Muscle of arm (tissue), 12 donors: ENCODE measurements around the gene AGTRAP. TPM values are rescaled to one million over a fixed set of nuclear protein-coding genes. Genes with fewer than 3 reads are reported as not detected.

Experiments used
- DNase-seq: peaks from one replicate; pipeline ENCODE4 v3.0.0-alpha.2; 2013
- polyA plus RNA-seq, 12 donors: library from polyadenylated mRNA; unstranded; fragments of 120-200 nt; gene quantifications; one replicate each; pipeline ENCODE4 v1.2.1, GENCODE V29; 2013; ENCODE audit not compliant: insufficient read length in 12 of 12

AGTRAP gene
- polyA plus RNA-seq, 12 donors: 14.0 to 24.3 (median 16.7) TPM; not detected in 1

DNA sequence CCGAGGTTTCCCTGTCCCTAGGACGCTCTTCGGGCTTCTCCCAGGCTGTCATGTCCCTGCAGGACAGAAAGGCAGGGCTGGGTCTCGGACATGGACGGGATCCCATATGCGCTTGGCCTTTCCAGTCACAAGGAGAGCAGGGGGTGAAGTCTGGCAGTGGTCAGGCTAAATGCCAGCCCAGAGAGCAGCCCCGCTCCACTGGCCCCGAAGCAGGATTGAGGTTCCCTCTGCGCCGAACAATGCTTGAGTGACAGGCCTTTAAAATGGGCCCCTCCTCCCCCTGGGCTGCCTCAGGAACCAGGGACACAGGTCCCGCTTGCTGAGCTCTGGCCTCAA lies 31.8 kb upstream of the AGTRAP start:
- no peak for DNase-seq

GRCh38 chr1:11704691-11705475 lies 31.1 kb upstream of the AGTRAP start:
- no peak for DNase-seq

DNA sequence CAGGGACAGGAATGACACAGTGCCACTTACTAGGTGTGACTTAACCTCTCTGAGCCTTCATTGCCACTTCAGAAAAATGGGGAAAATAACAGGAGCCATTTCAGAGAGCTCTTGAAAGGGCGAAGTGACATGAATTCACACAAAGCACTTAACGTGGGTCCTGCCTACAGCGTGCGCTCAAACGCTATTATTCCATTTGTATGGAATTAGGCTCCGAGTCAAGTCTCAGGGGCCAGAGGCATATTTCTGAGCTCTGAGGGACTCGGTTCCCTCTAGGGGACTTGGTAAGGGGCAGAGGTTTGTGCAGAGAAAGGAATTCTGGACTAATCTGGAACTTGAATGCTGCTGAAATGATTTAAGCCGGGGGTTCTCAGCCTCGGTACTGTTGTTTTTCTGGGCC lies 30.3 kb upstream of the AGTRAP start:
- DNase-seq: no peak

GRCh38 chr1:11706292-11706691 lies 29.6 kb upstream of the AGTRAP start:
- no peak for DNase-seq

- no peak for DNase-seq
Observed at GRCh38 chr1:11707621-11708276, 28.2 kb upstream of the AGTRAP start.

DNA sequence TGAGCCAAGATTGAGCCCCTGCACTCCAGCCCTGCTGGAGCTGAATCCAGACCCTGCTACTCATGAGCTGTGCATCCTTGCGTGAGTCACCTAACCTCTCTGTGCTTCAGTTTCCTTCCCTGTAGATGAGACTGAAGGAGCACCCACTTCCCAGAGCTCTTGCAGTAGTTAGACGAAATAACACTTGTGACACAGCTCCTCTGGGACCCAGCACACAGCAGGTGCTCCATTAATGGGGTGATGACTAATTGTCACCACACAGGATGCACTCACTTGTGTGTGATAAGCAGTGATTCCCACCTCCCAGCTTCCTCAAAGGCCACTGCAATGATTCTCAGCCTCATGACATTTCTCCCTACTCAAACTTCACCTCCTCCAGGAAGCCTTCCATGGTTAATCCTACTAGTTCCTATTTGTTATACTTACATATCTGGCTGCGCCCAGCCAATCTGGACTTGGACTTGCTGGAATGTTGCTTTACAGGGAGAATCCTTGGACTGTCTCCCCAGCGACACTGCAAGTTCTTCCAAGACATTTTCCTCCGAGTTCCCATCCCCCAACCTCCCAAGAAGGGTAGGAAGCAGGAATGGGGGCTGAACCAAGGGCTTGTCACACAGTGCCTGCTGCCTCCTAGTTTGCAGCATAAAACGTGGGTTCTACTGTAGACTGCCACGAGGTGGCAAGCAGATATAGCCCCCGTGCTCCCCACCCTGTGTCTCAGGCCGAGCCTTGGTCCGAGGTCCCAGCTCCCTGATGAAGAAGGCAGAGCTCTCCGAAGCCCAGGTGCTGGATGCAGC lies 27.2 kb upstream of the AGTRAP start:
- DNase-seq: no peak

- no peak for DNase-seq
Observed at GRCh38 chr1:11711490-11711889, 24.4 kb upstream of the AGTRAP start.

DNA sequence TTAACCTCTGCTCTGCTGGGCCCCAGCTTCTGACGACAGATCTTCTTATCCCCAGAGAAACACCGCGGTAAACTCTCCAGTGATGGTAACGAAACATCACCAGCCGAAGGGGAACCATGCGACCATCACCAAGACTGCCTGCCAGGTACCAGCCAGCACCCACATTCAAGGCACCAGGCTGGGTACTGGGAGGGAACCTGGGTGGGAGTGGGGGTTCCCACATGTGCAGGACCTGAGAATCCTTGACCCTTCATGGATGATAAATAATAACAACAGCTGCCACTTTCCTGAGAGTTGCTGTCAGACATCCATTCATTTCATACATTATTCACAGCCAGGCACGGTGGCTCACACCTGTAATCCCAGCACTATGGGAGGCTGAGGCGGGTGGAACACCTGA lies 23.7 kb upstream of the AGTRAP start:
- DNase-seq: no peak

DNA sequence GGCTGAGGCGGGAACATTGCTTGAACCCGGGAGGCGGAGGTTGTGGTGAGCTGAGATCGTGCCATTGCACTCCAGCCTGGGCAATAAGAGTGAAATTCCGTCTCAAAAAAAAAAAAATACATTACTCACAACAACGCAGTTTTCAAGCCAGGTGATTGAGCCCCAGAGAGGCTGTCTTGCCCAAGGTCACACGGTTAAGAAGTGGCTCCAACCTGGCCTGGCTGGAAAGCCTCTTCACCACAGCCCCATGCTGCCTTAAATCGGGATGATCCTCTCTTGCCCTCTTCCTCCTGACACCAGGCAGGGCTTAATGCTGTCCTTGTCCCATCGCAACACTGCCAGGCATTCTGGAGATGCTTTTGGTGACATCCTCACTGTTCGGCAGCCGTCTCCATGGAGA lies 22.8 kb upstream of the AGTRAP start:
- DNase-seq: no peak

GRCh38 chr1:11714831-11715575 lies 20.9 kb upstream of the AGTRAP start:
- no peak for DNase-seq

GRCh38 chr1:11719313-11720032 lies 16.5 kb upstream of the AGTRAP start:
- DNase-seq: peak; percentile 78

- no peak for DNase-seq
Observed at GRCh38 chr1:11720033-11720376, 15.9 kb upstream of the AGTRAP start.

DNA sequence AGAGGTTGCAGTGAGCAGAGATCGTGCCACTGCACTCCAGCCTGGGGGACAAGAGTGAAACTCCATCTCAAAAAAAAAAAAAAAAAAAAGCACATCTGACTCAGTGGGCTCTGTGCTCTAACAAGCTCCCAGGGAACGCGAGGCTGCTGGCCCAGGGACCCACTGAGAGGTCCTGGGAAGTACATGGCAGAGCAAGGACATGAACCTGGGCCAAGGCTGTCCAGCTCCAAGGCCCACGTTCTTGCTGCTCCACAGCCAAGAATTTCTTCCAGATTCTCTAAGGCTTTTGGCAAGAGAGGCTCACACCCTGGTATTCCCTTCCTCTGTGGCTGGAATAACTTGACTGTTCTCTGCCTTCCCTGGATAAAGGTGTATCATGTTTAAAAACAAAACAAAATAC lies 15.4 kb upstream of the AGTRAP start:
- no peak for DNase-seq

DNA sequence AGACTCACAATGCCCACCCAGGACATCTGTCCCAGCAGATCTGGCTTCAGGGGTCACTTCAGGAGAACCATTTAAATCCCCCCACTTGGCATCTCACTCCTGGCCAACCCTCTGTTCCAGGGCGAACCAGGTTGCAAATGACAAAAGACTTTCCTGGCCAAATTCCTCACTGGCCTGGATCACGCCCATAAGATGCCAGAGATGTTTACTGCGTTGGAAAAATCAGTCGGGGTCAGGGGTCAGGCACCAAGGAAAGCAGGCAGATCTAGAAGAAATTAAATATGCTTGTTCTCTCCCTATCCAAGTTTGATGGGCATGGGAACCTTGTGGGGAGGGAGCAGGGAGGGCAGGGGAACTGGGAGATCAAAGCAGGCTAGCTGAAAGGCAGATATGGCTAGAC lies 14.6 kb upstream of the AGTRAP start:
- no peak for DNase-seq

DNA sequence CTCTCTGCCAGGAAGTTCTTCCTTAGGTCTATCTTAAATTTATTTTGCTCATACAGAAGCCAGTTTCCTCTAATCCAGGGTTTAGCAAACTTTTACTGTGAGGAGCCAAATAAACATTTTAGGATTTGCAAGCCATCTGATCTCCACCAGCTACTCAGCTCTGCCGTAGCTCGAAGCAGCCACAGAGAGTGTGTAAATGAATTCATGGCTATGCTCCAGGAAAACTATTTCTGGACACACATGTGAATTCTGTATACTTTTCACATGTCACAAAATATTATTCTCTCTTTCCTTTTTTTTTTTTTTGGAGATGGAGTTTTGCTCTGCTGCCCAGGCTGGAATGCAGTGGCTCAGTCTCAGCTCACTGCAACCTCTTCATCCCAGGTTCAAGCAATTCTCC lies 13.4 kb upstream of the AGTRAP start:
- DNase-seq: no peak

DNA sequence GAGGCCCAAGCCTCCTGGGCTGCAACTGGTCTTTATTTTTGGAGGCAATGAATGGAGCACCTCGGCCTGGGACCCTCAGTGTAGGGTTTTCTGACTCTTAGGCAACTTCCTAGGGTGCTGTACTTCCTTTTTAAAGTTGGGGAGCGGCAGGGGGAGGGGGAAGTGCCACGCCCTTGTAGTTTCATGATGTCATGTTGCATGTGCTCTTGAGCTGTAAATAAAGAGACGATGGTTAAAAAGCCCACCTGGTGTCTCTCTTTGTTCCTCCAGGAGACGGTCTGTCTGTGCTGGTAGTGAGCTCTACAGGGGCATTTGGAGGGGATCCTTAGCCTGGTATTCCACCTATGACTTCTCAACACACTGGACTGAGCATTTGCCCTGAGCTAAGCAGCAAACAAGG lies 10.3 kb upstream of the AGTRAP start:
- DNase-seq: no peak

DNA sequence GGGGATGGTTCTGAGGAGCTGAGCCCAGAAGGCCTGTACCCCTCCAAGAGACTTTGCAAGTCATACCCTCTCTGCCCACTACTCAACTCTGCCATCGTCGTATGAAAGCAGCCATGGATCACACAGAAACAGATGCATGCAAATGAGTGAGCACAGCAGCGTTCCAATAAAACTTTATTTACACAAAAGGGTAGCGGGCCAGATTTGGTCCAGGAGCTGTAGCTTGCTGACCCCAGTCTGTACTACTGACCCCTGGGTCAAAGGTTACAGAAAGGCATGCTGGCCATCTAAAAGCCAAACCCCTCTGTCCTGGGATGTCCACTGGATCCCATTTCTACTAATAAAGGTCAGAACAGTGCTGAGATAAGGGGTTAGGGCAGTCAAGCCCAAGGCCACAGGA lies 8.8 kb upstream of the AGTRAP start:
- DNase-seq: no peak

DNA sequence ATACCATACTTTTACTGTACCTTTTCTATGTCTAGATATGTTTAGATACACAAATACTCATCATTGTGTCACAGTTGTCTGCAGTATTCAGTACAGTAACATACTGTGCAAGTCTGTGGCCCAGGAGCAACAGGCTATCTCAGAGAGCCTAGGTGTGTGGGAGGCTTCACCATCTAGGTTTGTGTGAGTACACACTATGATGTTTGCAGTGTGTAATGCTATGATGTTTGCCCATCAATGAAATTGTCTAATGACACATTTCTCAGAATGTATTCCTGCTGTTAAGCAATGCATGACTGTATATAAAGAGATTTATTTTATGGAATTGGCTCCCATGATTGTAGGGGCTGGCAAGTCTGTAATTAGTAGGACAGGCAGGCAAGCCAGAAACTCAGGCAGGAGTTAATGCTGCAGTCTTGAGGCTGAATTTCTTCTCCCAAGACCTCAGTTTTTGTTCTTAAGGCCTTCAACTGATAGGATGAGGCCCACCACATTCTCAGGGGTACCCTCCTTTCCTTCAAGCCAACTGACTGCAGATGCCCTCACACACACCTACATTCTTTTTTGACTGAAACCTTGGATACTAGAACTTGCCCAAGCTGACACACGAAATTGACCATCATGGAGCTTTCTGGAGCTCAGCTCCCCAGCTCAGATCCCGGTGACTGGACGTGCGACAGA lies 7.7 kb upstream of the AGTRAP start:
- DNase-seq: no peak

DNA sequence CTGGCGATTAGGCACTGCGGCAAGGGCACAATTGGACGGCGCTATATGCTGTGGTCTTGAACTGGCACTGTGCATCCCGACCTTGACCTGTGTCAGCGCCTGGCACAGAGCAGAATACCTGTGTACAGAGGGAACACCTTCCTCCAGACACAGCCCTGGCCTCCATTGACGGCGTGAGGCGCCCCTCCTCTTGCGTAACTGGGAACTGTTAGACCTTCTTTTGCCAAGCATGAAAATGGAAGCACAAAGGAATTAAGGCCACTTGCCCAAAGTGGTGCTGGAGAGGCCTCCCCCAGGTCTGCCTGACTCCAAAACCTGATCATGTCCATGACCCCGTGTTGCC lies 6.8 kb upstream of the AGTRAP start:
- no peak for DNase-seq

DNA sequence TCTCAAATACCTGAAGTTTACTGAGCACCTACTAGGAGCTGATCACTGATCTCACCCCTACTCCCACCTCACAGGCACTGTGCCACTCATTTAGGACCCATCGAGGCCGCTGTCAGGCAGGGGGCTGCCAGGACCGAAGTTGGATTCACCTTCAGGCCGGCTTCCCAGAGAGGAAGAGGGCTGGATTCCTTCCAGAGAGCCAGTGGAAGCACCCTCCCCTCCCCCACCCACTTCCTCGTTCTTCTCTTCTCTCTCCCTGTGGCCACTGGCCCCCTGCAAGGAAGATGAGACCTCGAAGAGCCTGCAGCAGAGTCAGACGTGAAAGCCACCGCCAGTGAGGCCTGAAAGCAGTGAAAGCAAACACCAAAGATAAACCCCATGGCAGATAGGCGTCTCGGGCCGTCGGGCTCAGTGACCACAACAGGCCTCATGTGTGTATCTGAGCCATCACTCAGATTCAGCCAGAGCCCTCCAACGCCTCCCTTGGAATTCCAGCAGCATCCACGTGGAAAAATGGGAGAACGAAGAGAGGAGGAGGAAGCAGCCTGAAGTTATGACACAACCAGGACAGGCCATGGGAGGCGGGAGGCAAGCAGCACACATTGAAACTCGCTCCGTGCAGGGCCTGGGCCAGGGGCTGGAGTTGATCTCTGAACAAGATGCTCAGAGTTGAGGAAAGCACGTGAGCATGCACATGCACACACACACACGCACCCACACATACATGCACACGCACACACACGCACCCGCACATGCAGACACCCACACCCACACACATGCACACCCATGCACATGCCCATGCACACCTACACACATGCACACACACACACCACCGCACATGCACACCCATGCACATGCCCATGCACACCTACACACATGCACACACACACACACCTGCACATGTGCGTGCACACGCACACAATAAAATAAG lies 6.2 kb upstream of the AGTRAP start:
- no peak for DNase-seq
